HFFc6 (cell line): ENCODE results near the gene FAM53B. TPM values are rescaled to one million over a fixed set of nuclear protein-coding genes. Genes with fewer than 3 reads are reported as not detected.

ENCODE experiments used
- DNase-seq: peaks from one replicate; pipeline ENCODE4 v3.0.0-alpha.2; 2018
- H3K27ac Mint-ChIP-seq: 2 replicates; pipeline ENCODE4 v1.8.0; 2020; ENCODE audit warnings: mild to moderate bottlenecking, mixed read lengths
- H3K27me3 Mint-ChIP-seq: 2 replicates; pipeline ENCODE4 v1.8.0; 2021; ENCODE audit warnings: mild to moderate bottlenecking, moderate library complexity, mixed read lengths; ENCODE audit not compliant: insufficient read depth
- H3K36me3 Mint-ChIP-seq: 2 replicates; pipeline ENCODE4 v1.8.0; 2021; ENCODE audit warnings: low read depth, mixed read lengths
- H3K4me1 Mint-ChIP-seq: 2 replicates; pipeline ENCODE4 v1.8.0; 2020; ENCODE audit warnings: low read depth, mixed read lengths
- H3K4me3 Mint-ChIP-seq: 2 replicates; pipeline ENCODE4 v1.8.0; 2020; ENCODE audit warnings: mild to moderate bottlenecking, moderate library complexity, mixed read lengths
- H3K9me3 Mint-ChIP-seq: 2 replicates; pipeline ENCODE4 v1.8.0; 2020; ENCODE audit warnings: mild to moderate bottlenecking, mixed read lengths
- CTCF ChIP-seq: fragments of 200-600 bp; sonication (generic); IDR thresholded peaks from 2 replicates; pipeline ENCODE4 v1.5.0; 2021; ENCODE audit warnings: antibody characterized with exemption, mild to moderate bottlenecking
- total RNA-seq, 6 experiments: library from RNA; stranded (reverse); fragmentation: NEBNext Ultra II Directional; extraction: Animal tissue kit (Norgen Biotek cat#: 25700); gene quantifications; 2 replicates in 1 of 6; 3 replicates in 5 of 6; pipeline ENCODE4 v1.2.3, GENCODE V29; 2021

The FAM53B gene
- total RNA-seq, 6 experiments from 2014 or later, result 9.3 to 10.6 (median 10.4) TPM

GRCh38 chr10:124643330-124644009, 100.7 kb downstream of the FAM53B start:
- no peak for DNase-seq
- Mint-ChIP-seq H3K4me3 (no peak overlapping the region), H3K36me3 (0 out of 2 replicates have a peak, but pooled peaks cover 4% of the 10 kb centered on the region), H3K4me1 (peaks cover 40% of the 10 kb centered on the region), H3K9me3 (no peaks in the 10 kb centered on the region), H3K27ac (no peak overlapping the region), H3K27me3 (peaks cover 3% of the 10 kb centered on the region)
- TF ChIP-seq CTCF, result no peak

- H3K27ac Mint-ChIP-seq, result no peak overlapping the region
- peaks cover 3% of the 10 kb centered on the region for H3K27me3 Mint-ChIP-seq
- H3K4me3 Mint-ChIP-seq, result no peak overlapping the region
- peaks cover 27% of the 10 kb centered on the region for H3K4me1 Mint-ChIP-seq
- DNase-seq, result no peak
- H3K36me3 Mint-ChIP-seq, result 0 out of 2 replicates have a peak, but pooled peaks cover 4% of the 10 kb centered on the region
- TF ChIP-seq CTCF, result no peak
- H3K9me3 Mint-ChIP-seq, result no peaks in the 10 kb centered on the region
Observed at GRCh38 chr10:124642088-124642710, 102.0 kb downstream of the FAM53B start.

GRCh38 chr10:124641282-124642087, 102.7 kb downstream of the FAM53B start:
- peaks cover 20% of the 10 kb centered on the region for H3K4me1 Mint-ChIP-seq
- no peaks in the 10 kb centered on the region for H3K9me3 Mint-ChIP-seq
- DNase-seq, result peak; percentile 7
- no peak overlapping the region for H3K4me3 Mint-ChIP-seq
- TF ChIP-seq CTCF, result no peak
- peaks cover 3% of the 10 kb centered on the region for H3K27me3 Mint-ChIP-seq
- no peak overlapping the region; the same call in 1 of the 2 replicates for H3K27ac Mint-ChIP-seq
- H3K36me3 Mint-ChIP-seq, result 0 out of 2 replicates have a peak, but pooled peaks cover 4% of the 10 kb centered on the region

- TF ChIP-seq CTCF, result no peak
- Mint-ChIP-seq H3K36me3 (0 out of 2 replicates have a peak, but pooled peaks cover 4% of the 10 kb centered on the region), H3K27me3 (peaks cover 3% of the 10 kb centered on the region), H3K4me3 (no peak overlapping the region), H3K4me1 (peaks cover 14% of the 10 kb centered on the region), H3K27ac (no peak overlapping the region), H3K9me3 (no peaks in the 10 kb centered on the region)
- no peak for DNase-seq
Observed at GRCh38 chr10:124640538-124641231, 103.5 kb downstream of the FAM53B start.

- no peak for TF ChIP-seq CTCF
- Mint-ChIP-seq H3K4me1 (peaks cover 14% of the 10 kb centered on the region), H3K27me3 (peaks cover 3% of the 10 kb centered on the region), H3K36me3 (0 out of 2 replicates have a peak, but pooled peaks cover 4% of the 10 kb centered on the region), H3K9me3 (no peaks in the 10 kb centered on the region), H3K4me3 (no peak overlapping the region), H3K27ac (no peak overlapping the region)
- DNase-seq, result no peak
Observed at GRCh38 chr10:124640056-124640455, 104.1 kb downstream of the FAM53B start.
